Measurements from ENCODE around the gene ZPLD1. TPM values are rescaled to one million over a fixed set of nuclear protein-coding genes. Genes with fewer than 3 reads are reported as not detected.

ZPLD1 gene
- total and polyA plus RNA-seq, 5 donors from 2014 or later: not detected

- H3K36me3 ChIP-seq (ENCODE audit: control insufficient read depth, insufficient read depth, low read length): no peaks in the 10 kb centered on the region
- ATAC-seq (ENCODE audit: low read depth in 2 of 2) (no peak), DNase-seq (no peak)
- H3K27ac ChIP-seq (ENCODE audit: insufficient read depth, low read length, poor library complexity, severe bottlenecking): no peak overlapping the region
- H3K4me1 ChIP-seq (ENCODE audit: control insufficient read depth, insufficient read depth, low read length, poor library complexity, severe bottlenecking): no peaks in the 10 kb centered on the region
- H3K9me3 ChIP-seq (ENCODE audit: control insufficient read depth in 2 of 2, low read length in 2 of 2): no peaks in the 10 kb centered on the region
- H3K4me3 ChIP-seq (ENCODE audit: low read depth, low read length): no peak overlapping the region
- no peak overlapping the region for H3K4me3 Mint-ChIP-seq
- H3K27me3 ChIP-seq (ENCODE audit: control insufficient read depth, insufficient read depth, low read length): no peaks in the 10 kb centered on the region
- no peaks in the 10 kb centered on the region for H3K36me3 Mint-ChIP-seq
- H3K4me1 Mint-ChIP-seq: no peaks in the 10 kb centered on the region
- peaks cover 5% of the 10 kb centered on the region for H3K27me3 Mint-ChIP-seq
- peaks cover 0 to 5% (median 0%) of the 10 kb centered on the region in 7 donors for H3K9me3 Mint-ChIP-seq
- H3K27ac Mint-ChIP-seq: no peak overlapping the region
These were observed 70.7 kb downstream of the ZPLD1 start for GRCh38 chr3:102505542-102505941.

DNA sequence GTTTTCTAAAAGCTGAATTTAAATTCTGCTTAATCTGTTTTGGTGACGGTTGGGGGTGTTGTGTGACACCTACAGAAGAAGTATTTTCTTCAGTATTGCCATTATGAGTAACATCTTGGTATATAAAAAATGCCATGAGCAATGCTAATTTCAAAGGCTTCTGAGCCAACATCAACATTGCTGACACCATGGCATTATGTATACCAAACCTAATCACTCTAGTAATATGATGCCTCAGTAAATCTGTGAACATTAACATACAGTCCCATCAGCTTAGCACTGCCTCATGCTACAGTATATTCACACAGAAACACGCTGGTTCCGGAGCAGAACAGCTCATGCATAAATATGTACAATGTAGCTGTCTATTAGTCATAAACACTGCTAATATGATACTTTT, 75.8 kb downstream of the ZPLD1 start:
- no peak overlapping the region for H3K4me3 Mint-ChIP-seq
- DNase-seq: no peak
- no peak overlapping the region for H3K4me3 ChIP-seq (ENCODE audit: low read depth, low read length)
- no peaks in the 10 kb centered on the region for H3K4me1 Mint-ChIP-seq
- no peak overlapping the region for H3K27ac ChIP-seq (ENCODE audit: insufficient read depth, low read length, poor library complexity, severe bottlenecking)
- H3K27ac Mint-ChIP-seq: no peak overlapping the region
- H3K4me1 ChIP-seq (ENCODE audit: control insufficient read depth, insufficient read depth, low read length, poor library complexity, severe bottlenecking): no peaks in the 10 kb centered on the region
- no peaks in the 10 kb centered on the region for H3K36me3 Mint-ChIP-seq
- H3K27me3 Mint-ChIP-seq: no peaks in the 10 kb centered on the region
- no peak for ATAC-seq (ENCODE audit: low read depth in 2 of 2)
- H3K9me3 Mint-ChIP-seq: peaks cover 0 to 3% (median 0%) of the 10 kb centered on the region in 7 donors
- peaks cover 2% of the 10 kb centered on the region for H3K27me3 ChIP-seq (ENCODE audit: control insufficient read depth, insufficient read depth, low read length)
- H3K36me3 ChIP-seq (ENCODE audit: control insufficient read depth, insufficient read depth, low read length): no peaks in the 10 kb centered on the region
- H3K9me3 ChIP-seq (ENCODE audit: control insufficient read depth in 2 of 2, low read length in 2 of 2): no peaks in the 10 kb centered on the region

GRCh38 chr3:102511168-102511567, 76.4 kb downstream of the ZPLD1 start:
- Histone ChIP-seq H3K4me1 (ENCODE audit: control insufficient read depth, insufficient read depth, low read length, poor library complexity, severe bottlenecking) (no peaks in the 10 kb centered on the region), H3K9me3 (ENCODE audit: control insufficient read depth in 2 of 2, low read length in 2 of 2) (no peaks in the 10 kb centered on the region), H3K36me3 (ENCODE audit: control insufficient read depth, insufficient read depth, low read length) (no peaks in the 10 kb centered on the region), H3K27me3 (ENCODE audit: control insufficient read depth, insufficient read depth, low read length) (peaks cover 2% of the 10 kb centered on the region), H3K4me3 (ENCODE audit: low read depth, low read length) (no peak overlapping the region), H3K27ac (ENCODE audit: insufficient read depth, low read length, poor library complexity, severe bottlenecking) (no peak overlapping the region)
- Mint-ChIP-seq H3K4me1 (no peaks in the 10 kb centered on the region), H3K27me3 (no peaks in the 10 kb centered on the region), H3K27ac (no peak overlapping the region), H3K9me3 (peaks cover 0 to 3% (median 0%) of the 10 kb centered on the region in 7 donors), H3K4me3 (no peak overlapping the region), H3K36me3 (no peaks in the 10 kb centered on the region)
- ATAC-seq (ENCODE audit: low read depth in 2 of 2) (no peak), DNase-seq (no peak)

DNA sequence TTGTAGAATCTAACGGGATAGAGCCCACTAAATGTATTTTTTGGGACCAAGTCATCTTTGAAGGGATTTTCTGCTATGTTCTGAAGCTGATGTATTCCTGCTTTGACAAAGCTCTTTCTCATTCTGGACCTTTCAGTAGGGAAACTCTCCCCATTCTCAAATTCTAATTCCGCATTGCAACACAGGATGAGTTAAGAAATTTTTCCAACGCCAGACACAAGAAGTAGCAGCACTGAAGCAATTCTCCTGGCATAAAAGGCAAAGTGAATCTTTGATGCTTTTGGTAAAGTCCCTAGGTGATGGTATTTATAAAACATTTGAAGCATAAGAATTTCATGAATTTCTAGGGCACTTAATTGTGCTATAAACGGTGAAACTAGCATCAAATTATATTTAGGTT, 76.8 kb downstream of the ZPLD1 start:
- no peak overlapping the region for H3K4me3 ChIP-seq (ENCODE audit: low read depth, low read length)

GRCh38 chr3:102512734-102513504, 78.1 kb downstream of the ZPLD1 start:
- Histone ChIP-seq H3K4me3 (ENCODE audit: low read depth, low read length) (no peak overlapping the region), H3K9me3 (ENCODE audit: control insufficient read depth in 2 of 2, low read length in 2 of 2) (no peaks in the 10 kb centered on the region), H3K27ac (ENCODE audit: insufficient read depth, low read length, poor library complexity, severe bottlenecking) (no peak overlapping the region), H3K4me1 (ENCODE audit: control insufficient read depth, insufficient read depth, low read length, poor library complexity, severe bottlenecking) (no peaks in the 10 kb centered on the region), H3K27me3 (ENCODE audit: control insufficient read depth, insufficient read depth, low read length) (peaks cover 2% of the 10 kb centered on the region), H3K36me3 (ENCODE audit: control insufficient read depth, insufficient read depth, low read length) (no peaks in the 10 kb centered on the region)
- Mint-ChIP-seq H3K27ac (no peak overlapping the region), H3K9me3 (peaks cover 0 to 1% (median 0%) of the 10 kb centered on the region in 7 donors), H3K27me3 (no peaks in the 10 kb centered on the region), H3K4me3 (no peak overlapping the region), H3K36me3 (no peaks in the 10 kb centered on the region), H3K4me1 (no peaks in the 10 kb centered on the region)
- DNase-seq: no peak
- no peak for ATAC-seq (ENCODE audit: low read depth in 2 of 2)

More for the DNA sequence above, 76.8 kb downstream of the ZPLD1 start:
- Histone ChIP-seq H3K4me1 (ENCODE audit: control insufficient read depth, insufficient read depth, low read length, poor library complexity, severe bottlenecking) (no peaks in the 10 kb centered on the region), H3K36me3 (ENCODE audit: control insufficient read depth, insufficient read depth, low read length) (no peaks in the 10 kb centered on the region), H3K27me3 (ENCODE audit: control insufficient read depth, insufficient read depth, low read length) (peaks cover 2% of the 10 kb centered on the region), H3K27ac (ENCODE audit: insufficient read depth, low read length, poor library complexity, severe bottlenecking) (no peak overlapping the region), H3K9me3 (ENCODE audit: control insufficient read depth in 2 of 2, low read length in 2 of 2) (no peaks in the 10 kb centered on the region)
- Mint-ChIP-seq H3K4me3 (no peak overlapping the region), H3K4me1 (no peaks in the 10 kb centered on the region), H3K9me3 (peaks cover 0 to under 1% (median 0%) of the 10 kb centered on the region in 7 donors), H3K27me3 (no peaks in the 10 kb centered on the region), H3K27ac (no peak overlapping the region), H3K36me3 (no peaks in the 10 kb centered on the region)
- DNase-seq (no peak), ATAC-seq (ENCODE audit: low read depth in 2 of 2) (no peak)

GRCh38 chr3:102514241-102514640, 79.4 kb downstream of the ZPLD1 start:
- H3K4me1 ChIP-seq (ENCODE audit: control insufficient read depth, insufficient read depth, low read length, poor library complexity, severe bottlenecking): no peaks in the 10 kb centered on the region
- H3K4me1 Mint-ChIP-seq: no peaks in the 10 kb centered on the region
- H3K4me3 Mint-ChIP-seq: no peak overlapping the region
- H3K27me3 ChIP-seq (ENCODE audit: control insufficient read depth, insufficient read depth, low read length): peaks cover 2% of the 10 kb centered on the region
- H3K36me3 Mint-ChIP-seq: no peaks in the 10 kb centered on the region
- H3K27ac ChIP-seq (ENCODE audit: insufficient read depth, low read length, poor library complexity, severe bottlenecking): no peak overlapping the region
- H3K36me3 ChIP-seq (ENCODE audit: control insufficient read depth, insufficient read depth, low read length): no peaks in the 10 kb centered on the region
- no peak overlapping the region for H3K4me3 ChIP-seq (ENCODE audit: low read depth, low read length)
- no peak for DNase-seq
- ATAC-seq (ENCODE audit: low read depth in 2 of 2): no peak
- no peaks in the 10 kb centered on the region for H3K9me3 ChIP-seq (ENCODE audit: control insufficient read depth in 2 of 2, low read length in 2 of 2)
- H3K27ac Mint-ChIP-seq: no peak overlapping the region
- peaks cover 4% of the 10 kb centered on the region for H3K27me3 Mint-ChIP-seq
- peaks cover 0 to 1% (median 0%) of the 10 kb centered on the region in 7 donors for H3K9me3 Mint-ChIP-seq

GRCh38 chr3:102521246-102521645, 86.4 kb downstream of the ZPLD1 start:
- Mint-ChIP-seq H3K4me1 (no peaks in the 10 kb centered on the region), H3K27ac (no peak overlapping the region), H3K27me3 (peaks cover 8% of the 10 kb centered on the region), H3K36me3 (no peaks in the 10 kb centered on the region), H3K4me3 (no peak overlapping the region), H3K9me3 (peaks cover 0 to 1% (median 0%) of the 10 kb centered on the region in 7 donors)
- no peaks in the 10 kb centered on the region for H3K4me1 ChIP-seq (ENCODE audit: control insufficient read depth, insufficient read depth, low read length, poor library complexity, severe bottlenecking)
- H3K36me3 ChIP-seq (ENCODE audit: control insufficient read depth, insufficient read depth, low read length): no peaks in the 10 kb centered on the region
- DNase-seq: no peak
- H3K9me3 ChIP-seq (ENCODE audit: control insufficient read depth in 2 of 2, low read length in 2 of 2): no peaks in the 10 kb centered on the region
- ATAC-seq (ENCODE audit: low read depth in 2 of 2): no peak
- no peaks in the 10 kb centered on the region for H3K27me3 ChIP-seq (ENCODE audit: control insufficient read depth, insufficient read depth, low read length)
- no peak overlapping the region for H3K4me3 ChIP-seq (ENCODE audit: low read depth, low read length)
- H3K27ac ChIP-seq (ENCODE audit: insufficient read depth, low read length, poor library complexity, severe bottlenecking): no peak overlapping the region

DNA sequence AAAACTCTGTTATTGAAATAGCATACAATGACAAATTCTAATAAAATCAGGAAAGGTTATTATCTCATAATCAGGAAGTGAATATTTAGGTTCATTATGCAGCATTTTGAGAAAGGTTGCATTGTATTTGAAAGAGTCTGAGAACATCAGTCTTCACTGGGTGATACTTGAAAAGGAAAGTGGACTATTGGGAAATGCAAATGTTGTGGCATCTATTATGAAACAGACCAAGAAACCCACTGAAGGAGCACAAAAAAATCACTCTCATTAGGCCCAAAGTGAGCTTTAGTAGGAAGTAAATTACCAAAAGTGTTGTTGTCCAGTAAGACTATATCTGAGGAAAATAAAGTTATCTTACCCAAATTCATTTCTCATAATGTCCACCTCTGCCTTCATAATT, 90.8 kb downstream of the ZPLD1 start:
- H3K36me3 Mint-ChIP-seq: no peaks in the 10 kb centered on the region
- H3K4me3 Mint-ChIP-seq: no peak overlapping the region
- Histone ChIP-seq H3K4me3 (ENCODE audit: low read depth, low read length) (no peak overlapping the region), H3K27ac (ENCODE audit: insufficient read depth, low read length, poor library complexity, severe bottlenecking) (no peak overlapping the region), H3K4me1 (ENCODE audit: control insufficient read depth, insufficient read depth, low read length, poor library complexity, severe bottlenecking) (no peaks in the 10 kb centered on the region), H3K36me3 (ENCODE audit: control insufficient read depth, insufficient read depth, low read length) (no peaks in the 10 kb centered on the region), H3K9me3 (ENCODE audit: control insufficient read depth in 2 of 2, low read length in 2 of 2) (no peaks in the 10 kb centered on the region), H3K27me3 (ENCODE audit: control insufficient read depth, insufficient read depth, low read length) (no peaks in the 10 kb centered on the region)
- no peaks in the 10 kb centered on the region for H3K27me3 Mint-ChIP-seq
- H3K27ac Mint-ChIP-seq: no peak overlapping the region
- no peak for DNase-seq
- H3K4me1 Mint-ChIP-seq: no peaks in the 10 kb centered on the region
- ATAC-seq (ENCODE audit: low read depth in 2 of 2): no peak
- no peaks in the 10 kb centered on the region for H3K9me3 Mint-ChIP-seq

Measured in CD4-positive, CD25-positive, alpha-beta regulatory T cell (primary cell).